PC-3 (cell line): ENCODE results near the gene RERE. TPM values are rescaled to one million over a fixed set of nuclear protein-coding genes. Genes with fewer than 3 reads are reported as not detected.

ENCODE experiments used
- ATAC-seq: fragments of 200-7000 bp; cut with Tn5 transposase; 2 replicates; pipeline ENCODE4 v1.9.1; 2020; ENCODE audit warnings: mild to moderate bottlenecking, moderate library complexity
- BruUV-seq: library from RNA; stranded (reverse); fragments of 400-500 nt; replicated peaks from 2 replicates; lab custom pipeline; 2021; lab: Mats Ljungman, UMichigan
- CTCF ChIA-PET: fragments of 300-600 bp; sonication (Branson Sonifier 250); formaldehyde crosslinking; loops from one replicate; lab custom pipeline; 2022; ENCODE audit warnings: antibody characterized with exemption; lab: Charles Lee
- POLR2A ChIA-PET: fragments of 300-600 bp; sonication (Branson Sonifier 250); formaldehyde crosslinking; loops from one replicate; lab custom pipeline; 2022; ENCODE audit warnings: antibody characterized with exemption; ENCODE audit not compliant: unreplicated experiment; lab: Charles Lee
- DNase-seq: peaks from one replicate; pipeline ENCODE4 v3.0.0-alpha.2; 2015
- H2AFZ ChIP-seq: fragments of 300-600 bp; sonication (generic); 2 replicates; pipeline ENCODE4 v1.6.0; 2016; ENCODE audit warnings: antibody characterized with exemption, low read length
- H3F3A ChIP-seq: fragments of 300-600 bp; sonication (generic); one replicate; pipeline ENCODE4 v1.6.0; 2017; ENCODE audit warnings: antibody characterized with exemption, low read length, control low read depth, mild to moderate bottlenecking; ENCODE audit not compliant: unreplicated experiment
- H3K27ac ChIP-seq: fragments of 300-600 bp; sonication (generic); 2 replicates; pipeline ENCODE4 v1.5.1; 2016; ENCODE audit warnings: mild to moderate bottlenecking, low read length
- H3K27me3 ChIP-seq: fragments of 300-600 bp; sonication (generic); 2 replicates; pipeline ENCODE4 v1.6.1; 2016; ENCODE audit warnings: low read length, mixed read lengths
- H3K36me3 ChIP-seq: fragments of 300-600 bp; sonication (generic); 2 replicates; pipeline ENCODE4 v1.6.1; 2016; ENCODE audit warnings: low read depth, mixed run types, low read length, mixed read lengths
- H3K4me1 ChIP-seq: fragments of 300-600 bp; sonication (generic); 2 replicates; pipeline ENCODE4 v1.5.1; 2016; ENCODE audit warnings: low read length; ENCODE audit not compliant: insufficient read depth
- H3K4me2 ChIP-seq: fragments of 300-600 bp; sonication (generic); 2 replicates; pipeline ENCODE4 v1.6.0; 2016; ENCODE audit warnings: low read length
- H3K4me3 ChIP-seq: fragments of 300-600 bp; sonication (generic); 2 replicates; pipeline ENCODE4 v1.5.1; 2016; ENCODE audit warnings: mild to moderate bottlenecking, low read length, mixed read lengths
- H3K79me2 ChIP-seq: fragments of 300-600 bp; sonication (generic); 2 replicates; pipeline ENCODE4 v1.6.1; 2017; ENCODE audit warnings: low read length, mixed read lengths
- H3K9ac ChIP-seq: fragments of 300-600 bp; sonication (generic); 2 replicates; pipeline ENCODE4 v1.6.0; 2016; ENCODE audit warnings: mild to moderate bottlenecking, low read length
- H3K9me2 ChIP-seq: fragments of 300-600 bp; sonication (generic); replicated peaks from 2 replicates; pipeline ENCODE4 v1.6.1; 2016; ENCODE audit warnings: mixed run types, low read length, mixed read lengths
- H3K9me3 ChIP-seq: fragments of 300-600 bp; sonication (generic); 2 replicates; pipeline ENCODE4 v1.6.1; 2016; ENCODE audit warnings: low read length, mixed read lengths
- H4K20me1 ChIP-seq: fragments of 300-600 bp; sonication (generic); 2 replicates; pipeline ENCODE4 v1.6.1; 2016; ENCODE audit warnings: low read length, mixed read lengths
- EZH2 ChIP-seq: fragments of 300-600 bp; sonication (generic); IDR thresholded peaks from one replicate; pipeline ENCODE4 v1.6.1; 2017; ENCODE audit warnings: antibody characterized with exemption, mild to moderate bottlenecking, low read length; ENCODE audit not compliant: unreplicated experiment
- EZH2phosphoT487 ChIP-seq: fragments of 300-600 bp; sonication (generic); IDR thresholded peaks from 2 replicates; pipeline ENCODE4 v1.6.1; 2018; ENCODE audit warnings: mild to moderate bottlenecking, antibody characterized with exemption, low read length, borderline replicate concordance
- intact Hi-C: fragments of 100-400 bp; cut with micrococcal nuclease; formaldehyde crosslinking; loops from 2 replicates; pipeline ENCODE4 v1.9.0; 2023
- total RNA-seq: library from RNA; depleted of rRNA; stranded (reverse); fragments of >200 nt; gene quantifications from 2 replicates; pipeline ENCODE4 v1.2.3, GENCODE V29; 2014
- TF ChIP-seq, protein P1 (sequence below): fragments of 300-600 bp; sonication (generic); conservative IDR thresholded peaks from 2 replicates; pipeline ENCODE4 v1.5.1; 2017; ENCODE audit warnings: antibody characterized with exemption, low read depth, mild to moderate bottlenecking, low read length

Gene RERE
- total RNA-seq, 1 experiment from 2014 or later: 24.2 TPM

GRCh38 chr1:8409606-8410005, 407.8 kb downstream of the RERE start:
- no peaks in the 10 kb centered on the region for H3K9me2 ChIP-seq
- H3K4me2 ChIP-seq: 0 out of 2 replicates have a peak overlapping the region, but pooled peaks have one; percentile 10
- H3K79me2 ChIP-seq: peaks cover 74% of the 10 kb centered on the region
- BruUV-seq: no TSS peak
- no peaks in the 10 kb centered on the region for H3K27me3 ChIP-seq
- H3K9me3 ChIP-seq: no peaks in the 10 kb centered on the region
- peak overlapping the region; percentile 62; the same call in 1 of the 2 replicates for H3K27ac ChIP-seq
- H3F3A ChIP-seq: no peaks in the 10 kb centered on the region
- DNase-seq (no peak), ATAC-seq (no peak)
- POLR2A ChIA-PET: no interaction called here
- no peaks in the 10 kb centered on the region for H4K20me1 ChIP-seq
- peaks cover 42% of the 10 kb centered on the region for H3K4me1 ChIP-seq
- 0 out of 2 replicates have a peak overlapping the region, but pooled peaks have one; percentile 10 for H3K9ac ChIP-seq
- intact Hi-C loops: loop anchor here (2.0 kb wide), 2 partner anchors 15 to 35 kb away; no protein-coding TSS in a partner anchor
- no peak overlapping the region for H3K4me3 ChIP-seq
- TF ChIP-seq EZH2 (no peak), EZH2phosphoT487 (no peak)
- TF ChIP-seq, protein P1, sequence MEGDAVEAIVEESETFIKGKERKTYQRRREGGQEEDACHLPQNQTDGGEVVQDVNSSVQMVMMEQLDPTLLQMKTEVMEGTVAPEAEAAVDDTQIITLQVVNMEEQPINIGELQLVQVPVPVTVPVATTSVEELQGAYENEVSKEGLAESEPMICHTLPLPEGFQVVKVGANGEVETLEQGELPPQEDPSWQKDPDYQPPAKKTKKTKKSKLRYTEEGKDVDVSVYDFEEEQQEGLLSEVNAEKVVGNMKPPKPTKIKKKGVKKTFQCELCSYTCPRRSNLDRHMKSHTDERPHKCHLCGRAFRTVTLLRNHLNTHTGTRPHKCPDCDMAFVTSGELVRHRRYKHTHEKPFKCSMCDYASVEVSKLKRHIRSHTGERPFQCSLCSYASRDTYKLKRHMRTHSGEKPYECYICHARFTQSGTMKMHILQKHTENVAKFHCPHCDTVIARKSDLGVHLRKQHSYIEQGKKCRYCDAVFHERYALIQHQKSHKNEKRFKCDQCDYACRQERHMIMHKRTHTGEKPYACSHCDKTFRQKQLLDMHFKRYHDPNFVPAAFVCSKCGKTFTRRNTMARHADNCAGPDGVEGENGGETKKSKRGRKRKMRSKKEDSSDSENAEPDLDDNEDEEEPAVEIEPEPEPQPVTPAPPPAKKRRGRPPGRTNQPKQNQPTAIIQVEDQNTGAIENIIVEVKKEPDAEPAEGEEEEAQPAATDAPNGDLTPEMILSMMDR: no peak
- no peak overlapping the region; the same call in 1 of the 2 replicates for H2AFZ ChIP-seq
- peaks cover 16% of the 10 kb centered on the region for H3K36me3 ChIP-seq
- CTCF ChIA-PET: interaction anchor here (0.6 to 1.0 kb wide), 6 partner anchors 34 to 860 kb away, joined by 3 to 11 read pairs (median 3); no protein-coding TSS in a partner anchor

- DNase-seq (peak; percentile 35), ATAC-seq (peak; percentile 55)
- peaks cover 12% of the 10 kb centered on the region for H3K36me3 ChIP-seq
- H3K4me1 ChIP-seq: peaks cover 39% of the 10 kb centered on the region
- no peak overlapping the region; the same call in 1 of the 2 replicates for H2AFZ ChIP-seq
- POLR2A ChIA-PET: interaction anchor here (0.6 kb wide), 1 partner anchor 15 kb away, joined by 3 read pairs; no protein-coding TSS in a partner anchor
- BruUV-seq: no TSS peak
- H4K20me1 ChIP-seq: no peaks in the 10 kb centered on the region
- peak overlapping the region; percentile 10 for H3K9ac ChIP-seq
- peaks cover 70% of the 10 kb centered on the region for H3K79me2 ChIP-seq
- H3K27ac ChIP-seq: peak overlapping the region; percentile 62
- no peaks in the 10 kb centered on the region for H3F3A ChIP-seq
- no peaks in the 10 kb centered on the region for H3K9me2 ChIP-seq
- CTCF ChIA-PET: interaction anchor here (0.6 to 1.0 kb wide), 8 partner anchors 12 to 860 kb away, joined by 3 to 11 read pairs (median 3); no protein-coding TSS in a partner anchor
- no peaks in the 10 kb centered on the region for H3K9me3 ChIP-seq
- no peak overlapping the region for H3K4me3 ChIP-seq
- peak overlapping the region; percentile 10; the same call in 1 of the 2 replicates for H3K4me2 ChIP-seq
- TF ChIP-seq, protein P1: peak; percentile 53
- no peak for TF ChIP-seq EZH2phosphoT487
- no peak for TF ChIP-seq EZH2
- H3K27me3 ChIP-seq: no peaks in the 10 kb centered on the region
- intact Hi-C loops: loop anchor here (2.0 kb wide), 2 partner anchors 14 to 34 kb away; no protein-coding TSS in a partner anchor
Observed at GRCh38 chr1:8409106-8409505, 408.3 kb downstream of the RERE start.
